ENCODE results near the gene CLIC5. TPM values are rescaled to one million over a fixed set of nuclear protein-coding genes. Genes with fewer than 3 reads are reported as not detected.

CLIC5 gene
- polyA plus RNA-seq, 3 donors = not detected

GRCh38 chr6:46062312-46062711 lies 46.7 kb upstream of the CLIC5 start:
- WGBS (ENCODE audit: insufficient coverage) = 40% methylated on average over 1 of the region's 2 CpGs
- Histone ChIP-seq H3K27ac (ENCODE audit: low read depth in 1 of 2, low read length in 2 of 2) (no peak overlapping the region), H4K20me1 (ENCODE audit: insufficient read depth, low read length) (no peaks in the 10 kb centered on the region), H3K4me1 (ENCODE audit: control insufficient read depth in 1 of 2, insufficient read depth in 2 of 2, low read length in 2 of 2) (no peaks in the 10 kb centered on the region), H3K9ac (ENCODE audit: insufficient read depth, low read length, poor library complexity, severe bottlenecking) (no peak overlapping the region), H3K4me3 (replicated peaks in 1 of 3; ENCODE audit: low read depth in 2 of 3, low read length in 3 of 3) (no peak overlapping the region), H2AFZ (ENCODE audit: insufficient read depth, low read depth, low read length, poor library complexity, severe bottlenecking) (no peak overlapping the region), H3K79me2 (ENCODE audit: insufficient read depth, low read length) (no peaks in the 10 kb centered on the region), H3K9me3 (replicated peaks in 1 of 2; ENCODE audit: control insufficient read depth in 1 of 2, insufficient read depth in 1 of 2, low read length in 2 of 2) (peaks cover under 1 to 2% of the 10 kb centered on the region in 2 donors), H3K4me2 (replicated peaks; ENCODE audit: extremely low read depth, low read length, poor library complexity, severe bottlenecking) (no peak overlapping the region), H3K27me3 (ENCODE audit: control insufficient read depth in 2 of 2, insufficient read depth in 2 of 2, low read length in 2 of 2) (no peaks in the 10 kb centered on the region), H3K36me3 (replicated peaks in 1 of 2; ENCODE audit: control insufficient read depth in 1 of 2, insufficient read depth in 2 of 2, low read length in 2 of 2) (no peaks in the 10 kb centered on the region)
- peaks cover 4 to 17% (median 8%) of the 10 kb centered on the region in 7 donors for H3K9me3 Mint-ChIP-seq
- no peaks in the 10 kb centered on the region for H3K36me3 Mint-ChIP-seq
- H3K4me1 Mint-ChIP-seq = peaks cover 4% of the 10 kb centered on the region
- intact Hi-C loops (cut with micrococcal nuclease) = no loop called here
- TF ChIP-seq, protein P1, sequence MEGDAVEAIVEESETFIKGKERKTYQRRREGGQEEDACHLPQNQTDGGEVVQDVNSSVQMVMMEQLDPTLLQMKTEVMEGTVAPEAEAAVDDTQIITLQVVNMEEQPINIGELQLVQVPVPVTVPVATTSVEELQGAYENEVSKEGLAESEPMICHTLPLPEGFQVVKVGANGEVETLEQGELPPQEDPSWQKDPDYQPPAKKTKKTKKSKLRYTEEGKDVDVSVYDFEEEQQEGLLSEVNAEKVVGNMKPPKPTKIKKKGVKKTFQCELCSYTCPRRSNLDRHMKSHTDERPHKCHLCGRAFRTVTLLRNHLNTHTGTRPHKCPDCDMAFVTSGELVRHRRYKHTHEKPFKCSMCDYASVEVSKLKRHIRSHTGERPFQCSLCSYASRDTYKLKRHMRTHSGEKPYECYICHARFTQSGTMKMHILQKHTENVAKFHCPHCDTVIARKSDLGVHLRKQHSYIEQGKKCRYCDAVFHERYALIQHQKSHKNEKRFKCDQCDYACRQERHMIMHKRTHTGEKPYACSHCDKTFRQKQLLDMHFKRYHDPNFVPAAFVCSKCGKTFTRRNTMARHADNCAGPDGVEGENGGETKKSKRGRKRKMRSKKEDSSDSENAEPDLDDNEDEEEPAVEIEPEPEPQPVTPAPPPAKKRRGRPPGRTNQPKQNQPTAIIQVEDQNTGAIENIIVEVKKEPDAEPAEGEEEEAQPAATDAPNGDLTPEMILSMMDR (IDR thresholded peaks at IDR 0.05) = no peak
- H3K27ac Mint-ChIP-seq = no peak overlapping the region
- H3K4me3 Mint-ChIP-seq = no peak overlapping the region
- DNase-seq = no peak
- H3K27me3 Mint-ChIP-seq (ENCODE audit: low read depth in 3 of 3) = peaks cover 0 to 2% (median 0%) of the 10 kb centered on the region in 3 donors

DNA sequence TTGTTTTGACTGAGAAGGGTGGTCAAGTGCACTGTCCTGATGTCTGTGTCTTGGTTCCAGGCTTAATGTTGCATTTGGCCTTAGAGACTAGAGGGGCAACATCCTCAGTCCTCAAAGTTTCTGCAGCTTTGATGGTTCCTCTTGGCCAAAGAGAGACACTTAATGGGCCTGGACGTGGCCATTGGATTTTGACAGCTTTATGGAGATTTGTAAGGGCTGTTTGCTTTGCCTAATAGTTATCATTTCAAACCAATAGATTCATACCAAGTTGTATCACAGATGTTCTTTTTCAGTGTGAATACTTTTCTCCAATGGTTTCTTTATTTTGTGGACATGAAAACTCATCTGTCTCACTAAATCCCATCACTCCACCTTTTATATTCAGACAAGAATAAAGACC lies 45.8 kb upstream of the CLIC5 start:
- no peak overlapping the region for H3K27ac ChIP-seq (ENCODE audit: low read depth in 1 of 2, low read length in 2 of 2)
- no peak overlapping the region for H3K4me3 Mint-ChIP-seq
- H3K4me2 ChIP-seq (replicated peaks; ENCODE audit: extremely low read depth, low read length, poor library complexity, severe bottlenecking) = no peak overlapping the region
- H3K27me3 ChIP-seq (ENCODE audit: control insufficient read depth in 2 of 2, insufficient read depth in 2 of 2, low read length in 2 of 2) = no peaks in the 10 kb centered on the region
- DNase-seq = no peak
- no CpG with 5 or more reads among the region's 1 CpG for WGBS (ENCODE audit: insufficient coverage)
- no peak overlapping the region for H3K27ac Mint-ChIP-seq
- H3K4me3 ChIP-seq (replicated peaks in 1 of 3; ENCODE audit: low read depth in 2 of 3, low read length in 3 of 3) = no peak overlapping the region
- no peak overlapping the region for H3K9ac ChIP-seq (ENCODE audit: insufficient read depth, low read length, poor library complexity, severe bottlenecking)
- H3K36me3 Mint-ChIP-seq = no peaks in the 10 kb centered on the region
- no peaks in the 10 kb centered on the region for H3K79me2 ChIP-seq (ENCODE audit: insufficient read depth, low read length)
- no peaks in the 10 kb centered on the region for H4K20me1 ChIP-seq (ENCODE audit: insufficient read depth, low read length)
- peaks cover 3 to 8% of the 10 kb centered on the region in 2 donors for H3K9me3 ChIP-seq (replicated peaks in 1 of 2; ENCODE audit: control insufficient read depth in 1 of 2, insufficient read depth in 1 of 2, low read length in 2 of 2)
- intact Hi-C loops (cut with micrococcal nuclease) = no loop called here
- peaks cover 0 to 2% (median 0%) of the 10 kb centered on the region in 3 donors for H3K27me3 Mint-ChIP-seq (ENCODE audit: low read depth in 3 of 3)
- no peaks in the 10 kb centered on the region for H3K36me3 ChIP-seq (replicated peaks in 1 of 2; ENCODE audit: control insufficient read depth in 1 of 2, insufficient read depth in 2 of 2, low read length in 2 of 2)
- no peak overlapping the region for H2AFZ ChIP-seq (ENCODE audit: insufficient read depth, low read depth, low read length, poor library complexity, severe bottlenecking)
- H3K4me1 ChIP-seq (ENCODE audit: control insufficient read depth in 1 of 2, insufficient read depth in 2 of 2, low read length in 2 of 2) = no peaks in the 10 kb centered on the region
- TF ChIP-seq, protein P1 (IDR thresholded peaks at IDR 0.05) = no peak
- peaks cover 4% of the 10 kb centered on the region for H3K4me1 Mint-ChIP-seq
- H3K9me3 Mint-ChIP-seq = peaks cover 11 to 23% (median 13%) of the 10 kb centered on the region in 7 donors

Measured in CD14-positive monocyte (primary cell).